HUES6 (cell line): Measurements from ENCODE around the gene COLEC12.
A peak's percentile ranks its signal among the peaks of the same experiment; 100 is the strongest.

ENCODE experiments used
- H3K27ac ChIP-seq: 2 replicates; pipeline ENCODE4 v1.7.0; 2013; ENCODE audit warnings: low read depth, mild to moderate bottlenecking, low read length, inconsistent platforms
- H3K27me3 ChIP-seq: 2 replicates; pipeline ENCODE4 v1.6.1; 2013; ENCODE audit warnings: low read length; ENCODE audit not compliant: control insufficient read depth, insufficient read depth
- H3K36me3 ChIP-seq: 2 replicates; pipeline ENCODE4 v1.6.1; 2013; ENCODE audit warnings: low read length; ENCODE audit not compliant: control insufficient read depth, insufficient read depth
- H3K4me1 ChIP-seq: 2 replicates; pipeline ENCODE4 v1.6.1; 2013; ENCODE audit warnings: low read length; ENCODE audit not compliant: control insufficient read depth, insufficient read depth
- H3K4me3 ChIP-seq: 2 replicates; pipeline ENCODE4 v1.5.1; 2013; ENCODE audit warnings: low read depth, low read length
- H3K9ac ChIP-seq: one replicate; pipeline ENCODE4 v1.6.1; 2013; ENCODE audit warnings: mild to moderate bottlenecking, low read length
- H3K9me3 ChIP-seq: 2 replicates; pipeline ENCODE4 v1.6.1; 2013; ENCODE audit warnings: low read depth, low read length; ENCODE audit not compliant: control insufficient read depth, insufficient read depth

The COLEC12 gene

DNA sequence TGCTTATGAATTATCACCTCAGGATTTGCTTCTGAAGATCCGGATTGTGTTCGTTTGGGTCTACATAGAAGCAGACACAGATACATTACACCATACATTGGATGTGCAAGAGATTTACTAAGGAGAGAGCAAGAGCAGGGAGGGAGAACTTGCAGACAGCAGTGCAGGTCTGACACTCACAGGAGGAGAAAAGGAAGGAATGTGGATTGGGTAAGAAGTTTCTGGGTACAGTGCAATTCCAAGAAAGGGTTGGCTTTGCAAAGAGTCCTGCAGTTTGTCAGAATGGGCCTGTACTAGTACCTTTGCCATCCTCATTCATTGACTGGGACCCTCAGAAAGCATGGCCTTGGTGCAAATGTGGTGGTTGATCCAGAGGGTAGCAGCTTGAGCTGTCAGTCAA, 227.9 kb downstream of the COLEC12 start:
- Histone ChIP-seq H3K4me3 (no peak overlapping the region), H3K4me1 (peaks cover 4% of the 10 kb centered on the region; the same call in 1 of the 2 replicates), H3K27ac (no peak overlapping the region), H3K36me3 (no peaks in the 10 kb centered on the region), H3K9ac (no peak overlapping the region), H3K27me3 (no peaks in the 10 kb centered on the region), H3K9me3 (no peaks in the 10 kb centered on the region)

DNA sequence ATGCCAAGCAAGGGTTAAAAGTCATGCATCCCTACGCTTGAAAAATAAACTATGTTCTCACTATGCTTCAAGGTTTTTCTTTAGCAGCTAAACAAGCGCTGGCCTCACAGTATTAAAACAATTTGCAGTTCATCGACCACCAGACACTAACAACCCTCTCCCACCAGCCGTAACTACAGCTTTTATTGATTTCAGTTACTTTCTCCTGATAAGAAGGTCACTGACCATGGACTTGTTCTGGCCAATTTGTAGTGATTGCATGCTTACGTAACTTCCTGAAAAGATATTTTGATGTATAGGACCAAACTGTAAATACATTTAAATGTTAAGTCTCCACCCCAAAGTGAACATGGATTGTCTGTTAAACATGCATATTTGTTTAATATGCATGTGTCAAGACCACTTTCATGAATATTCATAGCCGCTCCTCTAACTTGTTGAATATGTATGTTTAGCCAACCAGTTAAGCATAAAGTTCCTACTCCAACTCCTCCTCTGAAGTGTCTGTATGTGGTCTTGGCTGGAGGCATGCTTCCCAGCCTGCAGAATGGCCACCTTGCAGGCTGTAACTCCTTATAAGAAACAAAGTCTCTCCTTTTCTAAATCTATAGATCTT, 230.9 kb downstream of the COLEC12 start:
- Histone ChIP-seq H3K27me3 (no peaks in the 10 kb centered on the region), H3K36me3 (peaks cover 9% of the 10 kb centered on the region), H3K4me1 (peaks cover 4% of the 10 kb centered on the region; the same call in 1 of the 2 replicates), H3K27ac (no peak overlapping the region), H3K9me3 (no peaks in the 10 kb centered on the region), H3K9ac (no peak overlapping the region), H3K4me3 (0 out of 2 replicates have a peak overlapping the region, but pooled peaks have one; percentile 82)

DNA sequence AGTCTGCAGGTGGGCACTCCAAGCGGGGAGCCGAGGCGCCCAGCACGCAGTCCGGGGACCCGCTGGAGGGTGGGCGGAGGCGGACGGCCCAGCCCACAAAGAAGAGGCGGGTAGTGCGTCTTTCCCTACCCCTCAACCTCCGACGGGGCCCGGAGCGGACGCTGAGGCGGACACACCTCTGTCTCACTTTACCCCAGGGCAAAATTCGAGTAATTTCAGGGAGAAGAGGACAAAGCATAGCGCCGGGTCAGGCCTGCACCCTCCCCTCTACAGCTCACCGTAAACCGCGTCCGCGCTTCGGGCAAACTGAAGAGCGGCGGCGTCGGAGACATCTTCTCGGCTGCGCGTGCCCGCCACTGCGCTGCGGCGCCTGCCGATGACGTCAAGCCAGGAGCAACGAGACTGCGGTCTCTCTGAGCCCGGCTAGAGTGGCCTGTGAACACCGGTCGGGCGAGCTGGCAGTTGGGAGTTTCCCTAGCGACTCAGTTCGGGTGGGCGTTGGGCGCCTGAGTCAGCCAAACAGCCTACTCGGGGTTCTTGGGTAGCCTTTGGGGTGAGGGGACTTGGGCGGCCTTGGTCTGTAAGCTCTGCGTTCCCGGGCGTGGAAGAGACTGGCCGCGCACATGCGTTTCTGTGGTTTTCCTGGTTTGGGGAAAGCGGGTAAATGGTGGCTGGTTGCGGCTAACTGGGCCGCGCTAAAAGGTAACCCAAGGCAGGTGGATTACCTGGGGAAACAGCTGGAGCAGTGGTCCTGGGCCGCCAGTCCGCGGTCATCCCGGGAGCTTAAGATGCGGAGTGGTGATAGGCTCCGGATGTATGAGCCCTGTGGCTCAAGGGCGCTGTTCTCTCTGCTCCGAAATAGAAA, 232.6 kb downstream of the COLEC12 start, which contains the start of gene THOC1:
THOC1 (minus strand) TSS at position 360 of the 865 bp plus-strand sequence; CDS start at position 332, 28 bp downstream.
- H3K27ac ChIP-seq: peak within 1 kb of the TSS; percentile 64
- H3K4me1 ChIP-seq: peaks cover 4% of the 10 kb centered on the region; the same call in 1 of the 2 replicates
- H3K4me3 ChIP-seq: peak within 1 kb of the TSS; percentile 82
- H3K9me3 ChIP-seq: no peaks in the 10 kb centered on the region
- H3K27me3 ChIP-seq: no peaks in the 10 kb centered on the region
- H3K36me3 ChIP-seq: peaks cover 23% of the 10 kb centered on the region
- H3K9ac ChIP-seq: peak within 1 kb of the TSS; percentile 86

DNA sequence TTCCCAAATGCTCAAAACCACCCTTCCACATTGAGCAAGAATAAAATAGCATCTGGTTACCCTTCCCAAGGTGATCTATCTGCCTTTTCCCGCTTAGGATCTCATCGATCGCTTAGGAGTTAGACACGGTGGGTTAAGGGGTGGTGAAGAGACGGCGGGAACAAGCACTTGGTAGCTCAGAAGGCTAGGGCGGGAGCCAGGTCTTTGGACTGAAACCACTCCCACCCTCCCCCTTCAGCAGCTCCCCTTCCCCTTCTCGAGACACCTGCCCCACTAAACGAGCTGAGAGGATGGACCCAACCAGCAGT, 233.2 kb downstream of the COLEC12 start:
- Histone ChIP-seq H3K27ac (peak overlapping the region; percentile 64; the same call in 1 of the 2 replicates), H3K9me3 (no peaks in the 10 kb centered on the region), H3K27me3 (no peaks in the 10 kb centered on the region), H3K4me1 (peaks cover 4% of the 10 kb centered on the region; the same call in 1 of the 2 replicates), H3K9ac (peak overlapping the region; percentile 86), H3K4me3 (peak overlapping the region; percentile 82), H3K36me3 (peaks cover 29% of the 10 kb centered on the region)
